ENCODE data around the gene ZSCAN23.

DNA sequence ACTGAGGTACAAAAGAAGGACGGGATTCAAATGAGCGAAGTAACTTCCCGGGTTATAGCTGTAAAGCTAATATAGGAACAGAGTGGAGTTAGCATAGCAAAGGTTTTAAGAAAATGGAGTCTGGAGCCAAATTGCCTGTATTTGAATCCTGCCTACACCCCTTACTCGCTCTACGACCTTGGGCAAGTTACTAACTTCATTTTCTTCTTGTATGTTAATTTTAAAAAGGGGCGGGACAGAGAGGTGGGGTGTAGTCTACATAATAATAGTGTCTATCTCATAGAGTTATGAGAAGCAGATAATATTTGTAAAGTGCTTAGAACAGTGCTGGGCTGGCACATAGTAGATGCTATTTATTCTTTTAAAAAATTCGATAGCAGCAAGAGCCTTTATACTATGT, 705 bp downstream of the ZSCAN23 start:
- TF ChIP-seq, protein P1, sequence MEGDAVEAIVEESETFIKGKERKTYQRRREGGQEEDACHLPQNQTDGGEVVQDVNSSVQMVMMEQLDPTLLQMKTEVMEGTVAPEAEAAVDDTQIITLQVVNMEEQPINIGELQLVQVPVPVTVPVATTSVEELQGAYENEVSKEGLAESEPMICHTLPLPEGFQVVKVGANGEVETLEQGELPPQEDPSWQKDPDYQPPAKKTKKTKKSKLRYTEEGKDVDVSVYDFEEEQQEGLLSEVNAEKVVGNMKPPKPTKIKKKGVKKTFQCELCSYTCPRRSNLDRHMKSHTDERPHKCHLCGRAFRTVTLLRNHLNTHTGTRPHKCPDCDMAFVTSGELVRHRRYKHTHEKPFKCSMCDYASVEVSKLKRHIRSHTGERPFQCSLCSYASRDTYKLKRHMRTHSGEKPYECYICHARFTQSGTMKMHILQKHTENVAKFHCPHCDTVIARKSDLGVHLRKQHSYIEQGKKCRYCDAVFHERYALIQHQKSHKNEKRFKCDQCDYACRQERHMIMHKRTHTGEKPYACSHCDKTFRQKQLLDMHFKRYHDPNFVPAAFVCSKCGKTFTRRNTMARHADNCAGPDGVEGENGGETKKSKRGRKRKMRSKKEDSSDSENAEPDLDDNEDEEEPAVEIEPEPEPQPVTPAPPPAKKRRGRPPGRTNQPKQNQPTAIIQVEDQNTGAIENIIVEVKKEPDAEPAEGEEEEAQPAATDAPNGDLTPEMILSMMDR (IDR thresholded peaks at IDR 0.05 in 4 of 5, conservative IDR thresholded peaks at IDR 0.05 in 1 of 5) = no peak
- no peak for TF ChIP-seq POLR2A (IDR thresholded peaks at IDR 0.05)

Data from gastrocnemius medialis (tissue), 4 donors.